Activated T-cell treated with anti-CD3 and anti-CD28 coated beads for 48 hours (primary cell): ENCODE results near the gene ICAM1.

Experiments
- DNase-seq: peaks from one replicate; pipeline ENCODE4 v3.0.0-alpha.2; 2020; ENCODE audit warnings: low read depth

Gene ICAM1

GRCh38 chr19:10293637-10294367 is 22.9 kb downstream of the ICAM1 start:
- DNase-seq = no peak

GRCh38 chr19:10294368-10294697 is 23.4 kb downstream of the ICAM1 start:
- DNase-seq = no peak

- DNase-seq = no peak
Measured at GRCh38 chr19:10295305-10295846, 24.5 kb downstream of the ICAM1 start.

- no peak for DNase-seq
Measured at GRCh38 chr19:10295847-10296591, 25.1 kb downstream of the ICAM1 start.

- no peak for DNase-seq
Measured at GRCh38 chr19:10299545-10300458, 28.9 kb downstream of the ICAM1 start.

- no peak for DNase-seq
Measured at GRCh38 chr19:10305139-10305806, 34.4 kb downstream of the ICAM1 start.

- DNase-seq = no peak
Measured at GRCh38 chr19:10306327-10306726, 35.4 kb downstream of the ICAM1 start.

- DNase-seq = no peak
Measured at GRCh38 chr19:10309423-10309822, 38.5 kb downstream of the ICAM1 start, which contains the start of gene ZGLP1. ZGLP1 (minus strand) TSS chr19:10309815.

- peak; percentile 89 for DNase-seq
Measured at GRCh38 chr19:10315335-10316214, 44.7 kb downstream of the ICAM1 start, which contains the start of gene FDX2. FDX2 (minus strand) TSS chr19:10316015; CDS start chr19:10315996, 19 bp downstream.

- DNase-seq = no peak
Measured at GRCh38 chr19:10316229-10317044, 45.5 kb downstream of the ICAM1 start.

GRCh38 chr19:10317045-10317856 is 46.3 kb downstream of the ICAM1 start:
- DNase-seq = no peak

- DNase-seq = no peak
Measured at GRCh38 chr19:10317857-10318462, 47.0 kb downstream of the ICAM1 start.

GRCh38 chr19:10318807-10319682 is 48.1 kb downstream of the ICAM1 start:
- no peak for DNase-seq

GRCh38 chr19:10320602-10321416 is 49.9 kb downstream of the ICAM1 start:
- no peak for DNase-seq

- no peak for DNase-seq
Measured at GRCh38 chr19:10321417-10321797, 50.5 kb downstream of the ICAM1 start.
